Astrocyte (in vitro differentiated cells and primary cell): Measurements from ENCODE around the gene BCR. TPM values are rescaled to one million over a fixed set of nuclear protein-coding genes. Genes with fewer than 3 reads are reported as not detected.

ENCODE experiments used
- DNase-seq: peaks from one replicate; pipeline ENCODE4 v3.0.0-alpha.2; 2010; ENCODE audit warnings: low read depth
- FAIRE-seq: peaks from 2 replicates; lab custom pipeline; 2011; peaks lifted over from hg19 to GRCh38; lab: Jason Lieb, UNC
- H2AFZ ChIP-seq: 2 replicates; pipeline ENCODE4 v1.6.0; 2012; ENCODE audit warnings: low read depth, low read length, inconsistent platforms
- H3K27ac ChIP-seq: 2 replicates; pipeline ENCODE4 v1.5.1; 2011; ENCODE audit warnings: low read depth, low read length, inconsistent platforms
- H3K27me3 ChIP-seq: 2 replicates; pipeline ENCODE4 v1.6.0; 2011; ENCODE audit warnings: low read length, inconsistent platforms; ENCODE audit not compliant: insufficient read depth
- H3K36me3 ChIP-seq: 2 replicates; pipeline ENCODE4 v1.5.1; 2011; ENCODE audit warnings: low read length, inconsistent platforms; ENCODE audit not compliant: insufficient read depth
- H3K4me1 ChIP-seq: 2 replicates; pipeline ENCODE4 v1.5.1; 2011; ENCODE audit warnings: low read length, inconsistent platforms; ENCODE audit not compliant: insufficient read depth
- H3K4me2 ChIP-seq: 2 replicates; pipeline ENCODE4 v1.6.0; 2012; ENCODE audit warnings: low read length, inconsistent platforms
- H3K4me3 ChIP-seq: 2 replicates; pipeline ENCODE4 v1.5.1; 2011; ENCODE audit warnings: low read depth, mild to moderate bottlenecking, low read length, inconsistent platforms; ENCODE audit not compliant: insufficient read depth
- H3K79me2 ChIP-seq: 2 replicates; pipeline ENCODE4 v1.6.0; 2012; ENCODE audit warnings: mild to moderate bottlenecking, low read length, inconsistent platforms; ENCODE audit not compliant: insufficient read depth
- H3K9ac ChIP-seq: 2 replicates; pipeline ENCODE4 v1.6.0; 2012; ENCODE audit warnings: mild to moderate bottlenecking, low read length, inconsistent platforms
- H3K9me3 ChIP-seq: 2 replicates; pipeline ENCODE4 v1.5.1; 2012; ENCODE audit warnings: low read depth, mild to moderate bottlenecking, low read length, inconsistent platforms; ENCODE audit not compliant: insufficient read depth
- H4K20me1 ChIP-seq: 2 replicates; pipeline ENCODE4 v1.6.0; 2012; ENCODE audit warnings: low read length, inconsistent platforms; ENCODE audit not compliant: insufficient read depth
- H3K27ac Mint-ChIP-seq: one replicate; pipeline ENCODE4 v1.8.0; 2021; ENCODE audit warnings: mild to moderate bottlenecking, mixed read lengths; ENCODE audit not compliant: unreplicated experiment
- H3K27me3 Mint-ChIP-seq: one replicate; pipeline ENCODE4 v1.8.0; 2021; ENCODE audit warnings: low read depth, mixed read lengths; ENCODE audit not compliant: unreplicated experiment
- H3K36me3 Mint-ChIP-seq: one replicate; pipeline ENCODE4 v1.8.0; 2021; ENCODE audit warnings: low read depth, mixed read lengths; ENCODE audit not compliant: unreplicated experiment
- H3K4me1 Mint-ChIP-seq: one replicate; pipeline ENCODE4 v1.8.0; 2021; ENCODE audit warnings: low read depth, mixed read lengths; ENCODE audit not compliant: unreplicated experiment
- H3K4me3 Mint-ChIP-seq: one replicate; pipeline ENCODE4 v1.8.0; 2021; ENCODE audit warnings: mild to moderate bottlenecking, moderate library complexity, mixed read lengths; ENCODE audit not compliant: unreplicated experiment
- H3K9me3 Mint-ChIP-seq: one replicate; pipeline ENCODE4 v1.8.0; 2021; ENCODE audit warnings: mild to moderate bottlenecking, mixed read lengths; ENCODE audit not compliant: unreplicated experiment
- EZH2 ChIP-seq: IDR thresholded peaks from 2 replicates; pipeline ENCODE4 v1.6.1; 2012; ENCODE audit warnings: mild to moderate bottlenecking, low read length, inconsistent platforms; ENCODE audit not compliant: insufficient read depth
- total RNA-seq: library from RNA; stranded (reverse); gene quantifications from 2 replicates; pipeline ENCODE4 v1.2.1, GENCODE V29; 2021
- TF ChIP-seq, protein P1 (sequence below): IDR thresholded peaks from 2 replicates; pipeline ENCODE4 v1.5.1; 2011; ENCODE audit warnings: low read depth, mild to moderate bottlenecking, inconsistent platforms, low read length, moderate library complexity; ENCODE audit not compliant: insufficient read depth

BCR gene
- total RNA-seq, 1 donor from 2014 or later, result 48.9 TPM

DNA sequence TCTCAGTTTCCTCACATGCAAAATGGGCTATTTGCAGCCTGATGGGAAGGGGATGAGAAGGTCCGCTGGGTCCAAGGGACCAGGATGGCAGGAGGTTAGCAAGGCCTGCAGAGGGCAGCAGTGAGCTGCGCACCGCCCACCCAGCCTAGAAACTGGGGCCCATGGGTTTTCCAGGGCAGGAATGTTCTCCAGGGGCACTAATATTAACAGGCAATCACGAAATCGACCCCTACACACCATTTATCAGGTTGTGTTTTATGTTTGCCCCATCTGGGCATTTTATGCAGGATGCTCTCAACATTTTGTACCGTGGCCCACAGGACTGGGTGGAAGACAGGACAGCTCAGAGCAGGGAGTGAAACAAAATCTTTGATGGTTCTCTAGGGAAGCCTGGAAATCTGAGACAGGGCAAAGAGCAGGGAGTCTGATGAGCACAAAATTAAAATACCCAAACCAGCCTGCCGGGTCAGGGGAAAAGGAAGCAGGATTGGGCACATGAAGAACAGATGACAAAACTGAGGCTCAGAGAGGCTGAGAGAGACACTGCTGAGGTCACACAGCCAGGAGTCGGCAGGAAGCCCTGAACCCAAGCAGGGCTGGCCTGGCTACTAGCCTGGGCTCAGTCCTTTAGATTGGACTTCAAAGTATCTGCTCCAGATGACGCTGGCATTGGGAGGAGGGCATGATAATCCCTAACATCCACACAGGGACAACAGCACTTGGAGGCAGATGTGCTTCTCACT is 1.6 kb upstream of the BCR start:
- H3K4me3 Mint-ChIP-seq, result peak overlapping the region; percentile 56
- H3K27me3 Mint-ChIP-seq, result no peaks in the 10 kb centered on the region
- peaks cover 17% of the 10 kb centered on the region for H3K36me3 Mint-ChIP-seq
- no peak overlapping the region for H3K27ac Mint-ChIP-seq
- Histone ChIP-seq H3K27ac (no peak overlapping the region), H2AFZ (no peak overlapping the region), H3K36me3 (no peaks in the 10 kb centered on the region), H3K9ac (no peak overlapping the region), H3K79me2 (peaks cover 25% of the 10 kb centered on the region), H3K9me3 (peaks cover 12% of the 10 kb centered on the region), H3K4me3 (no peak overlapping the region), H3K4me2 (no peak overlapping the region), H3K27me3 (no peaks in the 10 kb centered on the region), H3K4me1 (peaks cover 38% of the 10 kb centered on the region), H4K20me1 (peaks cover 25% of the 10 kb centered on the region)
- FAIRE-seq, result no peak
- no peak for DNase-seq
- no peak for TF ChIP-seq EZH2
- TF ChIP-seq, protein P1, sequence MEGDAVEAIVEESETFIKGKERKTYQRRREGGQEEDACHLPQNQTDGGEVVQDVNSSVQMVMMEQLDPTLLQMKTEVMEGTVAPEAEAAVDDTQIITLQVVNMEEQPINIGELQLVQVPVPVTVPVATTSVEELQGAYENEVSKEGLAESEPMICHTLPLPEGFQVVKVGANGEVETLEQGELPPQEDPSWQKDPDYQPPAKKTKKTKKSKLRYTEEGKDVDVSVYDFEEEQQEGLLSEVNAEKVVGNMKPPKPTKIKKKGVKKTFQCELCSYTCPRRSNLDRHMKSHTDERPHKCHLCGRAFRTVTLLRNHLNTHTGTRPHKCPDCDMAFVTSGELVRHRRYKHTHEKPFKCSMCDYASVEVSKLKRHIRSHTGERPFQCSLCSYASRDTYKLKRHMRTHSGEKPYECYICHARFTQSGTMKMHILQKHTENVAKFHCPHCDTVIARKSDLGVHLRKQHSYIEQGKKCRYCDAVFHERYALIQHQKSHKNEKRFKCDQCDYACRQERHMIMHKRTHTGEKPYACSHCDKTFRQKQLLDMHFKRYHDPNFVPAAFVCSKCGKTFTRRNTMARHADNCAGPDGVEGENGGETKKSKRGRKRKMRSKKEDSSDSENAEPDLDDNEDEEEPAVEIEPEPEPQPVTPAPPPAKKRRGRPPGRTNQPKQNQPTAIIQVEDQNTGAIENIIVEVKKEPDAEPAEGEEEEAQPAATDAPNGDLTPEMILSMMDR, result peak; percentile 88
- H3K4me1 Mint-ChIP-seq, result peaks cover 15% of the 10 kb centered on the region
- peaks cover 19% of the 10 kb centered on the region for H3K9me3 Mint-ChIP-seq

DNA sequence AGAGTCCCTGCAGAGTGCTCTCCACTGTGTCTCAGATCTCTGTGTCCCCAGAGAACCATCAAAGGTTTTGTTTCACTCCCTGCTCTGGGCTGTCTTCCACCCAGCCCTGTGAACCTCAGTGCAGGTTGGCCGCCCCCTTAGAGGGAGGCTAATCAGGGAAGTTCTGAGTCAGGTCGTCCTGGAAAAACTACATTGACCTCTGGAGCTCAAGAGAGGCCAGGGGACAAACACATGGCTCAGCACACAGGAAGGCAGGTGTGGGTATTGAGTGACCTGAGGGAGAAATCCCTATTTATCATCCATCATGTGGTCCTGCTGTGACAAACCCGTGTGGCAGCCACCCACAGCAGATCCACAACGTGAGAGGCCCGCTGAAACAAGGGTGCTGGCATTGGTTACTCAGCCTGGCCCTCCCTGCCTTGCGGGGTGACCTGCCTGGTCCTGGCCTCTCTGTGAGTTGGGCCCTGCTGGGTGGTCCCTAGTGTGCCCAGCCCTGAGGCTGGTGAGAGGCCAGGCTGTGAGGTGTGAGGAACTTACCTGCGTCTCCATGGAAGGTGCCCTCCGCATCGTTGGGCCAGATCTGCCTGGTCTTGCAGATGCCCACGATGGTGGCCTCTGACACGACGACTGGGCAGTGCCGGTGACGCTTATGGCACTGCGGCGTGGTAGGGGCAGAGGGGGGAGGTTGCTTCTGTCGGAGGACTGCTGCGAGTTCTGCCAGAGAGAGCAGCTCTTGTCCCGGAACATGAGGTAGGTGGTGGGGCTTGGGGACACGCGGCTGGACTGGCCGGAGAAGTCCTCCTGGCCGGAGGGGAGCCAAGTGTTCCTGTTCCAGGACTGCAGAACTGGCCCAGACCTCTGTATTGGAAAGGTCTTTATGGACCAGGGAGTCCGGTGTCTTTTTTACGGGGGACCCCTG is 669 bp upstream of the BCR start:
- H3K4me2 ChIP-seq, result peak overlapping the region; percentile 83
- Mint-ChIP-seq H3K4me1 (peaks cover 21% of the 10 kb centered on the region), H3K27me3 (no peaks in the 10 kb centered on the region), H3K36me3 (peaks cover 18% of the 10 kb centered on the region), H3K9me3 (peaks cover 17% of the 10 kb centered on the region), H3K27ac (no peak overlapping the region), H3K4me3 (peak overlapping the region; percentile 82)
- H3K36me3 ChIP-seq, result no peaks in the 10 kb centered on the region
- H3K27ac ChIP-seq, result no peak overlapping the region
- H3K4me1 ChIP-seq, result peaks cover 38% of the 10 kb centered on the region
- peaks cover 12% of the 10 kb centered on the region for H3K9me3 ChIP-seq
- no peak for FAIRE-seq
- peak overlapping the region; percentile 44 for H3K9ac ChIP-seq
- TF ChIP-seq, protein P1, result no peak
- no peak for TF ChIP-seq EZH2
- peak overlapping the region; percentile 87 for H2AFZ ChIP-seq
- peaks cover 35% of the 10 kb centered on the region for H3K79me2 ChIP-seq
- H4K20me1 ChIP-seq, result peaks cover 35% of the 10 kb centered on the region
- H3K4me3 ChIP-seq, result peak overlapping the region; percentile 38
- DNase-seq, result no peak
- H3K27me3 ChIP-seq, result no peaks in the 10 kb centered on the region
